NB4 (cell line): ENCODE data around the gene LRP10.
"Not testable (repeated sequence)": the region's sequence is repeated elsewhere in the genome, so short reads cannot be mapped to it uniquely, and the experiment has no call there.

Experiments used
- DNase-seq: peaks from one replicate; pipeline ENCODE4 v3.0.0; 2010; ENCODE audit warnings: low read depth
- H3K4me3 ChIP-seq: one replicate; pipeline ENCODE4 v1.5.1; 2011; ENCODE audit warnings: mild to moderate bottlenecking, low read depth, low read length, moderate library complexity
- MYC ChIP-seq: IDR thresholded peaks from 2 replicates; pipeline ENCODE4 v1.6.1; 2011; ENCODE audit warnings: low read depth, low read length
- POLR2A ChIP-seq: IDR thresholded peaks from 2 replicates; pipeline ENCODE4 v1.6.1; 2011; ENCODE audit warnings: mild to moderate bottlenecking; ENCODE audit not compliant: insufficient read length; ENCODE audit errors: extremely low read depth
- TF ChIP-seq, protein P1 (sequence below): IDR thresholded peaks from one replicate; pipeline ENCODE4 v1.5.1; 2012; ENCODE audit warnings: low read depth, low read length
- TF ChIP-seq, protein P2 (sequence below): IDR thresholded peaks from 2 replicates; pipeline ENCODE4 v1.6.1; 2011; ENCODE audit warnings: low read depth, low read length

The LRP10 gene

DNA sequence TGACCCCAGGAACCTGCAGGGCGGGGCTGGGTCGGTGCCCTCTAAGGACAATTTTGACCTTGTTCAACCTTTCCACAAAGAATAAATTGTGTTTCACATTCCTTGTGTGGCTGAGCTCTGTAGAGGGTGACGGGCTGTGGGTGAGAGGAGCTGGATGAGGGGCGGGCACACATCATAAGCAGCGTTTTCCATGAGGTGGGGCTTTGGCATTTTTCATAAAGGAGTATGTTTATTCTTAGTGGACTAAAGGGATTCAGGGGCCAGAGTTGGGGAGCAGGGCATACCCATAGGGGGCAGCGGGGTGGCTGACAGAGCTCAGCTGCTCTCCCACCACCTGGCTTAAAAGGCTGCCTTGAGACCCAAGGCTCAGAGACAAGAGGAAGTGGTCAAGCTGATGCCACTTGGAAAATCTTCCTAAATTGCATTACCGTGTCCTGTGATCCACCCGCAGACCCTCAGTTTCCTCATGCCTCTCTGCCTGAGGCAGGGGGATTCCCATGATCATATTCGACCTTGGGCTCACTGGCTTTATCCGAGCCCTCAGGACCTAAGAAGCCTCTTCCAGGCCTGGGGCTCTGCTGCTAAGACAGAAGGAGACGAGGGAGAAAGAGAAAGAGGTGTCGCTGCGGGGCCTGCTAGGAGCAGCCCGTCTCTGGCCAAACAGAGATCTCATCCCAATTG lies 23.7 kb upstream of the LRP10 start:
- TF ChIP-seq, protein P1, sequence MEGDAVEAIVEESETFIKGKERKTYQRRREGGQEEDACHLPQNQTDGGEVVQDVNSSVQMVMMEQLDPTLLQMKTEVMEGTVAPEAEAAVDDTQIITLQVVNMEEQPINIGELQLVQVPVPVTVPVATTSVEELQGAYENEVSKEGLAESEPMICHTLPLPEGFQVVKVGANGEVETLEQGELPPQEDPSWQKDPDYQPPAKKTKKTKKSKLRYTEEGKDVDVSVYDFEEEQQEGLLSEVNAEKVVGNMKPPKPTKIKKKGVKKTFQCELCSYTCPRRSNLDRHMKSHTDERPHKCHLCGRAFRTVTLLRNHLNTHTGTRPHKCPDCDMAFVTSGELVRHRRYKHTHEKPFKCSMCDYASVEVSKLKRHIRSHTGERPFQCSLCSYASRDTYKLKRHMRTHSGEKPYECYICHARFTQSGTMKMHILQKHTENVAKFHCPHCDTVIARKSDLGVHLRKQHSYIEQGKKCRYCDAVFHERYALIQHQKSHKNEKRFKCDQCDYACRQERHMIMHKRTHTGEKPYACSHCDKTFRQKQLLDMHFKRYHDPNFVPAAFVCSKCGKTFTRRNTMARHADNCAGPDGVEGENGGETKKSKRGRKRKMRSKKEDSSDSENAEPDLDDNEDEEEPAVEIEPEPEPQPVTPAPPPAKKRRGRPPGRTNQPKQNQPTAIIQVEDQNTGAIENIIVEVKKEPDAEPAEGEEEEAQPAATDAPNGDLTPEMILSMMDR: peak; percentile 49
- no peak for TF ChIP-seq MYC
- peak; percentile 60 for DNase-seq
- H3K4me3 ChIP-seq: no peak overlapping the region

DNA sequence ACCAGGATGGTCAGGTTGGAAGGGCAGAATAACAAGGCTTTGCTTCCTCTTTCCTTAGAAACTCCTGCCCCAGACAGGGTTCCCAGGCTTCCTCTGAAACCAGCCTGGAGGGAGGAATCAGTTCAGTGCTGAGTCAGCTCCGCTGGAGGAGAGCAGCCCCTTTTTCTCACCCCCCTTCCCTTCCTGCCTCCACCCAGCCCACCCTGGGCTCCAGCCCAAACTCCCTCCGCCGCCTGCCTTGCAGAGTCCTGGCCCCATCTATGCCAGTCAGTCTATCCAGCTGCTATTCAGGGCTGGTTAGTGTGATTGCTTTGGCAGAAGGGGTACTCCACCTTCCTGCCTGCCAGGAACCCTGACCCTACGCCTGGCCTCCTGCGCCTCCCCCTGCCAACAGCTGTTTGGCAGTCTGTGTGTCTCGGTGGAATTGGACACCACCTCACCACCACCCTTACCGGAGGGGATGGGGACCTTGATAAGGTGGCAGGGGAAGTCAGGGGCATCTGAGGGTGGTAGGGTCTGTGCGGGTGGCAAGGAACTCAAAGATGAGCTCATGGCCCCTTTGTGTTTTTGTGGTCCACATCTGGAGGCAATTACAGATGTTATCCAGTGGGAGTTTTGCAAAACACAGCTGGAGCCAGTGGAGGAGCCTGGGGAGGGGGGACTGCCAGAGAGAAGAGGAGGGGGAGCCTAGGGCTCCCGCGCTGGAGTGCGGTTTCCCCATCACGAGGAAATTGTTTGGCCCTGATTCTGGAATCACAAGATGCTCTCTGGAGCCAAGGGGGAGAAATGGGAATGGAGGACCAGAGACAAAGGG lies 23.0 kb upstream of the LRP10 start:
- DNase-seq: no peak
- TF ChIP-seq, protein P2, sequence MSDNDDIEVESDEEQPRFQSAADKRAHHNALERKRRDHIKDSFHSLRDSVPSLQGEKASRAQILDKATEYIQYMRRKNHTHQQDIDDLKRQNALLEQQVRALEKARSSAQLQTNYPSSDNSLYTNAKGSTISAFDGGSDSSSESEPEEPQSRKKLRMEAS: no peak
- no peak for TF ChIP-seq MYC
- TF ChIP-seq, protein P1: no peak
- H3K4me3 ChIP-seq: no peak overlapping the region

DNA sequence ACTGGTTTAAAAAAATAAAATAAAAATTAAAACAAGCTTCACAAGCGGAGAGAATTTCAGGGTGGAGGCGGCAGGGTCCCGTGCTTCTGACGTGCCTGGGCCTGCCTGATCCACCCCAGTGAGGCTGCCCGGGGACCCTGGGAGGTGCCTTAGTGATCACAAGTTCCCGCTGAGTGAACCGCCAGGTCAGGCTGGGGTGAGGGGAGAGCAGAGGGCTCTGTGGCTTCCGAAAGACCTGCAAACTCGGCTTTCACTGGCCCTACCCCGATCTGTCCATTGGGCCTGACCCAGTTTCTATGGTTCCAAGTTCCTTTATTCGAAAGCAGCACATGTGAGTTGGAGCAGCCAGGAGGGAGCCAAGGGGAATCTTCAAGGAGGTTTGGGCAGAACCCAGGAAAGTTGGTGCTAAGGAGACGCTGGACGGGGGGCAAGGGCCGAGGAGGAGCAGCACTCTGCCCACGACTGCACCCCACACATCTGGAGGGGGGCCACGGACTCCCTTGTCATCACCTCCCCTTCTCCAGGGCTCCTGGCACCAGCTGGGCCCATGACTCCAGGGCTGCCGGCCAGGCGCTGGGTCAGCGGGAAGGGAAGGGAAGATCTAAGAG lies 22.2 kb upstream of the LRP10 start:
- no peak overlapping the region for H3K4me3 ChIP-seq
- DNase-seq: no peak
- TF ChIP-seq, protein P2: no peak

DNA sequence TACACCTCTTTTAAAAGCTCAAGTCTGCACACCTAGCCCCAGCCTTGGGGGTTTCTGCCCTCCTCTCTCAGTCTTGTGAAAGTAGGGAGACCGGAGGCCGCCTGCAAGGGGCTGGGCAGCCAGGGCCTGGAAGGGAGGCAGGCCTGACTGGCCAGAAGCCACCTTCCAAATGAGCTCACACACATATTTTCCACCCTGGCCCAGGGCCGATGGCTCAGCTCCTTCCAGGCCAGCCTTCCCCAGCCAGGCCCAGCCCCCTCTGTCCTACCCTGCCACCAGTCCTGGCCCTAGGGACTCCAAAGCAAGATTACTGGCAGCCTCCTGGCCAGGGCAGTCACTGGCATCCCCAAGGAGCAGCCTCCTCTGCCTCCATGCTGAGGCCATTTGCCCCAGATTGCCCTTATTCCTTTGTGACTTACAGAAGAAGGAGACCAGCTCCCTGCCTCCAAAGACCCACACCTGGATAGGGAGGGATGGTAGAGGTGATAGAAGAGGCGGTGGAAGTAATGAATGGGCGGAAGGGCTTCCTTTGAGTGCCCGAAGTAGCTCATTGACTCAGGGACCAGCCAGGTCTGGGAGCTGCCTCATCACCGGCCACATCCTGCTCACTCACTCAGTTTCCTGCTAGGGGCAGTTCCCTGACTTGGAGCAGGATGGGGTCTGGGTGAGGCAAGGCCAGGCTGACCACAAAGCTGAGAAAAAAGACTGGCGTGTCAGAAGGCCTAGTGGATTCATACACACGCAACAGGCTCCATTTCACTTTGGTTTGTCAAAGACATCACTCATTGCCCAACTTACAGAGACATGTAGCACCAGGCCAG lies 20.4 kb upstream of the LRP10 start:
- no peak overlapping the region for H3K4me3 ChIP-seq
- TF ChIP-seq, protein P2: no peak
- TF ChIP-seq POLR2A (no peak), MYC (no peak)
- TF ChIP-seq, protein P1: no peak
- peak; percentile 95 for DNase-seq

DNA sequence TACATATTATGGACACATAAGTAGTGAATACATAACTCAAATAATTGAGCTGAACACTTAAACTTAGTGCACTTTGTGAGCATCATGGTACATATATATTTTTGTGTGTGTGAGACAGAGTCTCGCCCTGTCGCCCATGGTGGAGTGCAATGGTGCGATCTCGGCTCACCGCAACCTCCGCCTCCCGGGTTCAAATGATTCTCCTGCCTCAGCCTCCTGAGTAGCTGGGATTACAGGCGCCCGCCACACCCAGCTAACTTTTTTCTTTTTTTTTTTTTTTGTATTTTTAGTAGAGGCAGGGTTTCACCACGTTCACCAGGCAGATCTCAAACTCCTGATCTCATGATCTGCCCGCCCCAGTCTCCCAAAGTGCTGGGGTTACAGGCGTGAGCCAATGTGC lies 19.4 kb upstream of the LRP10 start:
- H3K4me3 ChIP-seq, DNase-seq: not testable (repeated sequence)

DNA sequence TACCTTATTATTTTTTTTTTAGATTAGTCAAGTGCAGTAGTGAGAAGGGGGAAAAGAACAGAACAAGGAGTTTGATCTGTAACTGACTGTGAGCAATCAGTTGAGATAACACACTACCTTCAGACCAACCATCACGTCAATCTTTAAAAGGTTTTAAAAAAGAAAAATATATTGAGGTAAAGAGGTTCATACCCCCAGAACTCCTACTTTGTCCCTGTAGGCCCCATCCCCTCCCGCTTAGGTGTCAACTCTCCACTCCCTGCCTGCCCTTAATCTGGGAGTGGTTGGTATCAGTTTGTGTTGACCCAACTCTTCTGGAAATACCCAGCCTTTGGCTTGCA lies 19.0 kb upstream of the LRP10 start:
- TF ChIP-seq, protein P2: no peak
- TF ChIP-seq MYC: no peak
- TF ChIP-seq, protein P1: no peak
- no peak for TF ChIP-seq POLR2A
- H3K4me3 ChIP-seq: no peak overlapping the region
- DNase-seq: no peak
